ENCODE measurements around the gene HAPLN3. TPM values are rescaled to one million over a fixed set of nuclear protein-coding genes. Genes with fewer than 3 reads are reported as not detected.
A peak's percentile ranks its signal among the peaks of the same experiment; 100 is the strongest.
"Not testable (repeated sequence)": the region's sequence is repeated elsewhere in the genome, so short reads cannot be mapped to it uniquely, and the experiment has no call there.

HAPLN3 gene, protein sequence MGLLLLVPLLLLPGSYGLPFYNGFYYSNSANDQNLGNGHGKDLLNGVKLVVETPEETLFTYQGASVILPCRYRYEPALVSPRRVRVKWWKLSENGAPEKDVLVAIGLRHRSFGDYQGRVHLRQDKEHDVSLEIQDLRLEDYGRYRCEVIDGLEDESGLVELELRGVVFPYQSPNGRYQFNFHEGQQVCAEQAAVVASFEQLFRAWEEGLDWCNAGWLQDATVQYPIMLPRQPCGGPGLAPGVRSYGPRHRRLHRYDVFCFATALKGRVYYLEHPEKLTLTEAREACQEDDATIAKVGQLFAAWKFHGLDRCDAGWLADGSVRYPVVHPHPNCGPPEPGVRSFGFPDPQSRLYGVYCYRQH
- 4.4 TPM for total RNA-seq

DNA sequence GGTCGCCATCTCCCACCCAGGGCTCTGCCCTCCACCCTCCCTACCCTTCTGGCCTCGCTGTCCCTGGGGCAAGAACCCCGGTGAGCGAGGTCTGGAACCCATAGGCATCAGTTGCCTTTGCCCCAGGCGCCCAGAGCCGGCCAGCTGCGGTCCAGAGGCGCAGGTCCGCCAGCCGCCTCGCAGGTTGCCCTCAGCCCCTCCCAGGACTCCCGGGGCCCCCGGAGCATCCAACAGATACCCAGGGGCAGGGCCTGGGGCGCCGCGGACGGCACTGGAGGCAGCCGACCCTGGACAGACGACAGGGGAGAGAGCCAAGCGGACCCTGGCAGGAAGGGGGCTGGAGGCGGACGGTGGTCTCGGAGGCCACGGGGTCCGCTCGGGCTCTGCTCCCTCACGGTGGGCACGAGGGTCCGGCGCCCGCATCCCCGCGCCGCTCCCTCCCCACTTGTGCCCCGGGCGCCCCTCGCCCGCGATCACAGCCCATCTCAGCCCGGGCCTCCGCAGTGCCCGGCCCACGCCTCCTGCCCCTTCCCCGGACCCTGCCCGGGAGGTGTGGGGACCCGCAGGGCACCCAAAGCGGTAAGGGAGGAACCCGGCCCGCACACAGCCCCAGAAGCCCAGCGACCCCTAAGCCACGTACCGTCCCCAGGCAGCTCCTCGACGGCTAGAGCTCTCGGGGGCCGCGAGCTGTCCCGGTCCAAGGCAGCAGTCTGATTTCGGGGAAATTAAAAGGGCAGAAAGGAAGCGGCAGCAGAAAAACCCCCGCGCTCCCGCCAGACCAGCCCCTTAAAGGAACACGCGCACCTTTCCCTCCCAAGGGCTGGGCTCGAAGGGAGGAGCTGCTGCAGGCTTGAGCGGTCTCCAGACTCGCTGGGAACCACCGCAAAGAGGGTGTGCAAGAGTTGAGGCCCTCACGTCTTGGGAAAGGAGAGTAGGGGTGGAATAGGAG lies at the start of gene HAPLN3:
HAPLN3 (minus strand) TSS at position 726 of the 949 bp plus-strand sequence. CDS start 8,246 bp downstream, outside the sequence.
- DNase-seq = no peak

DNA sequence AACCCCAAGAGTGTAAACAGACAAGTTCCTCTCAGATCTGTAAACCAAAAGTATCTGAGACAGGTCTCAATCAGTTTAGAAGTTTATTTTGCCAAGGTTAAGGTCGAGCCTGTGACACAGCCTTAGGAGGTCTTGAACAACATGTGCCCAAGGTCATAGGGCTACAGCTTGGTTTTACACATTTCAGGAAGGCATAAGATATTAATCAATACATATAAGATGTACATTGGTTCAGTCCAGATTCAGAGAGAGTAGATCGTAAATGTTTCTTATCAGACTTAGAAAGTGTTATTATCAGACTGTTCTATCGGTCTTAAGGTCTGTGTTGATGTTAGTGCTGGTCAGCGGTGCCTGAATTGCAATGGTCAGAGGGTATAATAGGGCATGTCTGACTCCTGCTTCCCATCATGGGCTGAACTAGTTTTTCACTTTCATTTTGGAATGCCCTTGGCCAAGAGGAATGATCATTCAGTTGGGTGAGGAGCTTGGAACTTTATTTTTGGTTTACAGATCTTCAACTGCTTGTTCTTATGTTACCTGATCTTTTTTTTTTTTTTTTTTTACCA lies 44.8 kb upstream of the HAPLN3 start:
- DNase-seq = no peak

DNA sequence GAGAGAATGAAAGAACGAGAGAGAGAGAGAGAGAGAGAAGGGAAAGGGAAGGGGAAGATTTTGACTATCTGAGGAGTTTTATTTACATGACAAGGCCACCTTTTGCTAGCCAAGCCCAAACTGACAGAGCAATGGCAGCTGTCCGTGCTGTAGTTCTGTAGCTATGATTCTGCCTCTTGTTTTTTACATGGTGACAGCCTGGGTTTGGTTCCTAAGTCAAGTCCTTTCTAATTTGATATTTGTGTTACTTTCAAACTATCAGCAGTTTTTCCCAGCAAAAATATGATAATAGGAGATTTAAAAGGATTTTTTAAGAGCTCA lies 44.1 kb upstream of the HAPLN3 start:
- DNase-seq = no peak

DNA sequence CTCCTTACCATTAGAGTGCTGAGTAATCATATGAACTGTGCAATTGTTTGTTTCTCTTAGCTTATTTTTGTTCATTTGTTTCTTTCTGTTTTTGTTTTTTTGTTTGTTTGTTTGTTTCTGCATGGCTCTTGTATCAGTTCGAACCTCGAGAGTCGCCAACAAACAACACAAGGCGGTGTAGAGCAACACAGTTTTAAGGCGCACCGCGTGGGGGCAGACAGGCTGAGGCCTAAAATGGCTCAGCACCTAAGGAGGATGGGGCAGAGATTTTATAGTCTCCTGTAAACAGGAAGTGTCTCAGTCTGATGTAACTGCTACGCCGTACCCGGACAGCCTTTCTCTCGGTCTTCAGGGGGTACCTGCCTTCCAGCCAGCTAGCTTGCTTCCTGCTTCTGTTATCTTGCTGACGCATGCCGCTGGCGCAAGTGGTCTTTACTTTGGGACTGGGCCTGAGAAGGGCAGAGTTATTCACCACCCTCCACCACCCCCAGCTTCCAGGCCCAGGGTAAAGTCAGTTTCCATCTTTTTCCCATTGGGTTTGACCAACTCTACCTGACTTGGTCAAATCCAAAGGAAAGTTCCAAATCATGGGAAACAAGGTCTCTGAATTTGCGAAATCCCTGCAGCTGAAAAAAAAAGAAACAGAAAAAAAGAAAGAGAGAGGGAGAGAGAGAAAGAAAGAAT lies 43.6 kb upstream of the HAPLN3 start:
- no peak for DNase-seq

DNA sequence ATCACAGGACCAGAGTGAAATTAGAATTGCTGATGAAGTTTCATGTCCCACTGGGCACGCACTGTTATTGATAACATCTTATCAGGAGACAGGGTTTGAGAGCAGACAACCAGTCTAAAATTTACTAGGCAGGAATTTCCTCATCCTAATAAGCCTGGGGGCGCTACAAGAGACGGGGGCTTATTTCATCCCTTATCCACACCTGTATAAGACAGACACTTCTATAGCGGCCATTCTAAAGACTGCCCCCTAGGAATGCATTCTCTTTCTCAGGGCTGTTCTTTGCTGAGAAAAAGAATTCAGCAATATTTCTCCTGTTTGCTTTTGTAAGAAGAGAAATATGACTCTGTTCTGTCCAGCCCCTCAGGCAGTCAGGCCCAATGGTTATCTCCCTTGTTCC lies 39.1 kb upstream of the HAPLN3 start:
- DNase-seq = not testable (repeated sequence)

DNA sequence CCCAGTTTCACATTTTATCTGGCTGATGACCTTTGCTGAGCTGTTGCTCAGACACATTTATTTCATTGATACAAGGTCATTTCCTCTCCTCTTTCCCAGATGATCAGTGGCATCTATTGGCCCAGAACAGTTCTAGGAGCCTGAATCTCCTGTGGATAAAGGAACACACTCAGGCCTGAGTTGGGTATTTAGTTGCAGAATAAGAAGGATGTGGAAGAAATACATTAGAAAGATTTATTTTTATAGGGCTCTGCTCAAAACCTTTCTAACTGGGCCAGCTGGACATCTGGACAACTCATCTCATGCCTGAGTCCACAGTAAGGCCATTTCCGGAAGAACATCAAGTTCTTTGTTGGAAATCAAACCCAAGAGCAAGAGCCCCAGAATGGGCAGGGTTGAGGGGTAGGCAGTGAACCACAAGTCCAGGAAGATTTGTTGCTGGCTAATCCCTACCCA lies 37.6 kb upstream of the HAPLN3 start:
- no peak for DNase-seq

DNA sequence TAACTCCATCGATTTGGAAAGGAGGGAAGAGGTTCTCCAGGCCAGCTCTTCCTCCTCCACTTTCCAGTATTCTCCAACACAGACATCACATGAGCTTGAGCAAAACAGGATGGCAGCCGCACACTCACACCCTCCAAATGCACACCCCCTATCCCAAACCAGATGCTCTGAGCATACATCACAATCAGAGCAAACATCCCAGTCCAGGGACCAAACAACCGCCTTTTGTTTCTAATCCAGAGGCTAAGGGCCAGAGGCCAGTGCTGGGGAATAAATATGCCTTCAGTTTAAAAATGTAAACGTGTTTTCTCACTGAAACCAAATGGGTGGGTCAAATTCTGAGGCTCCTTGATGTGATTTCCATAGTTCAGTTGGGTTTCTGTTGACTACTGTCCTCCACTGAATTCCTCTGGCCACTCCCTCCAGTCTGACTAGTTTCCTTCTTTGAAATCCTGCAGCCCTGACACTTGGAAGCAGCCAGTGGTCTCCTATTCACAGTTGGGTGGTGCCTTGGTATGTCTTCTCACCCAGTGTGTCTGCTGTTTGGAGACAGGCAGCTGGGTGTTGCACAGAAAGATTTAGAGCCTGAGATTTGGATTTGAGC lies 37.0 kb upstream of the HAPLN3 start:
- DNase-seq = peak; percentile 40

DNA sequence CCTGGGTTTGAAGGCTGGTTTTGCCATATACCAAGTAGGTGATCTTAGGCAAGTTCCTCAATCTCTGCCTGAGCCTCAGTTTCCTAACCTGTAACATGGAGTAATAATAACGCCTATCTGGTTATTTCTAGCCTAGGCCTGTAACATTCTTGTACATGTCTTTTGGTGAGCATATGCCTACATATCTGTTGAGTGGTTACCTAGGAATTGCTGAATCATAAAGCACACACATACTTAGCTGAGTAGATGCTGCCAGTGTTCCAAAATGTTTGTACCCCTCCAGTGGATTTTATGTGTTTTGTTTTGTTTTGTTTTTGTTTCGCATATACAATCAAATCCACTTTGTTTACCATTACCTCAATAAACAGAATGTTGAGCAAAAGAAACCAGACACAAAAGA lies 35.2 kb upstream of the HAPLN3 start:
- no peak for DNase-seq

DNA sequence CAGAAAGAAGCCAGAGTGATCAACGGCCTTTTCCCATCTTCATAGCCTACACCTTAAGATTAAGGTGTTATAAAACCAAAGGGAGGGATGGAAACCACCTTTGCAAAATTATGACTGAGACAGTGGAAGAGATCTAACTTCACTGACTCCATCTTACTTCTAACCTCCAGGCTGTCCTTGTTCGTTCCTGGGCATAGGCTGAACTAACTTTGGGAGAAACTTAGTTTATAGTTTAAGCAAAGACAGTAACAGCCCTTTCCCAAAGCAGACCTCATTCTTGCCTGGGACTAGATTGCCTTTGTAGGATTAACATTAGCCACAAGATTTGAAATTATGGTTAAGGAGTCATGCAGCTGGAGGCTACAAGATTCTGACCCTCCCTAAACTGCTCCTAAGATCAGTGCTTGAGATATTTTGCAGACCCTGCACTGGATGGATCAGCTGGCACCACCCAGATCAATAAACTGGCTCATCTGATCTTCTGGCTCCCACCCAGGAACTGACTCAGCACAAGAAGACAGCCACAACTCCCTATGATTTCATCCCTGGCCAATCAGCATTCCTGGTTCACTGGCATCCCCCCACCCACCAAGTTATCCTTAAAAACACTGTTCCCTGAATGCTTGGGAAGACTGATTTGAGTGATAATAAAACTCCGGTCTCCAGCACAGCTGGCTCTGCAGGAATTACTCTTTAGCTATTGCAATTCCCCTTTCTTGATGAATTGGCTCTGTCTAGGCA lies 34.2 kb upstream of the HAPLN3 start:
- not testable (repeated sequence) for DNase-seq

DNA sequence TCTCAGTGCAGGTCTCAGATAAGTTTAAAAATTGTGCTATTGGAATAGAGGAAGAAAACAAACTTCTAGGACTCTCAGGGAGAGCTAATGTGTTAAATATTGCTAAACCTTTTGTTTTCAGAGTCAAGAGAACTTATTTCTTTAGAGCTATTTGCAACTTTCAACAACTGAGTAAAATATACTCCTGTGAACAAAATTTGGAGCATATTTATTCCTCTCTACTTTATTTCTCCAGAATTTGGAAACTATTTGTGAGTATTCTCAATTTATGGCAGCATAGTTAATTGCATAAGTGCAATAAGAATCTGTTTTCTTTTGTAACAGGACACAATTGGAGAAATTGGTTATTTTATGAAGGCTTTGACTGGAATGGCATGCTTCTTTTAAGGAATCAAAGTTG lies 32.8 kb upstream of the HAPLN3 start:
- DNase-seq = not testable (repeated sequence)

DNA sequence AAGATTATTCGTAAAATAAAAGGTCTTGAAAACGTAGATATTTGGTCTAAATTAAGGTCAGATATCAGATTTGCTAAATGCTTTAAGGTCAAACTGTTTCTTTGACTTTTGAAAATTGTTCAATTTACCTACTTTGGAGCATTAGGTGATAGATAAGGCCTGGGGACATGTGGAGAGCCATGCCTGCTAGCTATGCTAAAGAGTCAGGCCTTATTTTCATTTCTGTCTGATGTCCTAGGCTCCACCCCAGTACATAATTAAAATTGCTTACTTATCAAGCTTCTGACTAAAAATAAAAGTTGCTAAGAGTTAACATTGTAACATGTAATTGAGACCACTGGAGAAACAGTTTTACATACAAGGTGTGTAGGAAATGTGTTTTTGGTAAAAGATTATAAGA lies 30.3 kb upstream of the HAPLN3 start:
- not testable (repeated sequence) for DNase-seq

DNA sequence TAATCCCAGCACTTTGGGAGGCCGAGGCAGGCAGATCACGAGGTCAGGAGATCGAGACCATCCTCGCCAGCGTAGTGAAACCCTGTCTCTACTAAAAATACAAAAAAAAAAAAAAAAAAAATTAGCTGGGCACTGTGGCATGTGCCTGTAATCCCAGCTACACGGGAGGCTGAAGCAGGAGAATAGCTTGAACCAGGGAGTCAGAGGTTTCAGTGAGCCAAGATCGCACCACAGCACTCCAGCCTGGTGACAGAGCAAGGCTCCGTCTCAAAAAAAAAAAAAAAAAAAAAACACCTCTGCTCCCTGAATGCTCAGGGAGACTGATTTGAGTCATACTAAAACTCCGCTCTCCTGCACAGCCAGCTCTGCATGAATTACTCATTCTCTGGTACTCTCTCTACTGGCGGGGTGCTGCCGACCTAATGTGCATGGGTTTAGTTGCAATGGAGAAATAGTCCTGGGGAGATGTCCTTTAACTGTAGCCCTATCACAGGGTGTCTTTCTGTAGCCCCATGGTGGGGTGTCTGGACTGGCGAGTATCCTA lies 25.6 kb upstream of the HAPLN3 start:
- DNase-seq = not testable (repeated sequence)

DNA sequence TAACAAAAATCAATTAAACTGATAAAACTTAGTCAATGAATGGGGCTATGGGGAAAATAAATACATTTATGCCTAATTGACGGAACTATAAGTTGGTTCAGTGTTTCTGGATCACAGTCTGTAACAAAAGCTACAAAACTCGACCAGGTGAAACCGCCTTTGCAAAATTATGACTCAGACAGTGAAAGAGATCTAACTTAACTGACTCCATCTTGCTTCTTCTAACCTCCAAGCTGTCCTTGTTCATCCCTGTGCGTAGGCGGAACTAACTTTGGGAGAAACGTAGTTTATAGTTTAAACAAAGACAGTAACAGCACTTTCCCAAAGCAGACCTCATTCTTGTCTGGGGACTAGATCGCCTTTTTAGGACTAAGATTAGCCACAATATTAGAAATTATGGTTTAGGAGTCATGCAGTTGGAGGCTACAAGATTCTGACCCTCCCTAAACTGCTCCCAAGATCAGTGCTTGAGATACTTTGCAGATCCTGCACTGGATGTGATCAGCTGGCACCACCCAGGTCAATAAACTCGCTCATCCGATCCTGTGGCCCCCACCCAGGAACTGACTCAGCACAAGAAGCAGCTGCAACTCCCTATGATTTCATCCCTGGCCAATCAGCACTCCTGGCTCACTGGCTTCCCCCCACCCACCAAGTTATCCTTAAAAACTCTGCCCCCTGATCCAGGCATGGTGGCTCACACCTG lies 25.0 kb upstream of the HAPLN3 start:
- DNase-seq = no peak

DNA sequence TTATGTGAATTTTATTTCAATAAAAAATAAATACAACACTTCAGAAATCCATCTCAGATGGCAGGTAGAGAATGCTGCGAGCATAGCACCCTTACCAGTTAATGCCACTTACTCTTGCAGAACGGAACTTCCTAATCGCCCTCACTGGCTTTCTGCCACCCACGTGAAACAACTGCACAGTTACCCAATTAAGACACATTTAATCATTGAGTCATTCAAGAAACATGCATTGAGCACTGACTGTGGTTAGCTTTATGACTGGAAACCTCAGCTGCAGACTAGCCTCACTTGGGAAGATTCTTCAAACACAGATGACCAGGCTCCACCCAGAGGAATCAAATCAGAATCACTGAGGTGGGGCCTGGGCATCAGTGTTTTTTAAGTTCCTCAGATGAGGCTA lies 23.4 kb upstream of the HAPLN3 start:
- DNase-seq = no peak

DNA sequence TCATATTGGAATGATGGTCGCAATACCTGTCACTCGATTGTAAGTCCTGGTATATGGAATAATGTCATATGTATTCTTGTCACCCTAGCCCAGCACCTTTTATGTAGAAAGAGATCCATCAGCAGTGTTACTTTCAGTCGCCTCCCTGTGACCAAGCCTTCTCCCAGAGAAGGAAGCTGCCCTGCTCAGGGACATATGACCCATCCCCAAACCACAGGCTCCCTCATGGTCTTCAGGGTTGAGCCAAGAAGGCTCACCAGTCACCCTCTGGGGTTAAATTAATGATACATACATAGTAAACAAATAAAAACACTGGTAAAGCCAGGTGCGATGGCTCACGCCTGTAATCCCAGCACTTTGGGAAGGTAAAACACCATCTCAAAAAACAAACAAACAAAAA lies 22.4 kb upstream of the HAPLN3 start:
- DNase-seq = no peak

DNA sequence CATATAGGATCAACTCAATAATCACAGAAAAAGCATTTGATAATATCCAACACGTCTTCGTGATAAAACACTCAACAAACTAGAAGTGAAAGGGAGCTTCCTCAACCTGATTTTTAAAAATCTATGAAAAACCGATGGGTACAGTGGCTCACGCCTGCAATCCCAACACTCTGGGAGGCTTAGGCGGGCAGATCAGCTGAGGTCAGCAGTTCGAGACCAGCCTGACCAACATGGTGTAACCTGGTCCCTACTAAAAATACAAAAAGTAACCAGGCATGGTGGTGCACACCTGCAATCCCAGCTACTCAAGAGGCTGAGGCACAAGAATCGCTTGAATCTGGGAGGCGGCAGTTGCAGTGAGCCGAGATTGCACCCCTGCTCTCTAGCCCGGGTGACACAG lies 20.0 kb upstream of the HAPLN3 start:
- DNase-seq = no peak

DNA sequence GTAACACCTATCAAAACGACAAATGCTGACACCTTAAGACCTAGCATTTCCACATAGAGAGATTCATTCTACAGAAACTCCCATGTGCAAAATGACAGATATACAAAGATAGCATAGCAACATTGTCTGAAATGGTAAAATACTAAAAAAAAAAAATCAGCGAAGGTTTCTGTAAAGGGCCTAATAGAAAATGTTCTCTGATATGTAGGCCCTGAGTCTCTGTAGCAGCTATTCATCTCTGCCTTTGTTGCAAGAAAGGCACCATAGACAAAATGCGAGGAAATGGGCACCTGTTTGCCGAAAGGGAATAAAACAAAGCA lies 18.5 kb upstream of the HAPLN3 start:
- no peak for DNase-seq

DNA sequence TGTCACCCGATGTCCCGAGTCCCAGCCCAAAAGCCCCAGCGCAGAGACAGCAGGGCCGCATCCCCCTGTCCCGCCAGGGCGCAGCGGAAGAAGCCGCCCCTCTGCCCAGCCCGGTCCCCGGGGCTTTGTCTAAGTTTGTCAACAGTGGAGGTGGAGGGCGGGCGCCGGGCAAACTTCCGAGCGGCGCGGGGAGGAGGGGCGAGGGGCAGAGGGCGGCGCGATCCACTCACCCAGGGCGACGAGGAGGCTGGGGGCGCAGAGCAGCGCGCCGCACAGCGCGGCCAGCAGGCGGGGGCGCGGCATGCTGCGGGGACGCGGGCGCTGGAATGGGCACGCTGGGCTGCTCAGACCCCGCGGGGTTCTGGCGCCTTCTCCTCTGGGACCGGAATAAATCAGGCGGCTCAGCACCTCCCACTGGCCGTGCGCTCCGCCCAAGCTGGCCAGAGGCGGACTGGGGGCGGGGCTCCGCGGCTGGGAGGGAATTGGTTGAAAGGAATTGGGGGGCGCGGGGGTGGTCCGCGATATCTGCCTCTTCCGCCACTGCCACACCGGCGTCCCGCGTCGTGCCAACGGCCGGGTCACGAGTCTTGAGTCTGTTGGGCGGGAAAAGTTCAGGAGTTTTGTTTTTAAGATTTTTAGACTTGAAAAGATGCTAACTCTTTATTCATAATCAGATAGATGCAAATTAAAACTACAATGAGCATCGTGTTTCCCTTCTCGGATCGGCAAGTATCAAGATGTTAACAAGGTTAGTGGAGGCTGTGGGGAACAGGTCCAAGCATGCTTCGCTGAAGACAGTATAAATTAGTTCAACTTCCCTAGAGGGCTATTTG lies 17.9 kb upstream of the HAPLN3 start, which contains the start of gene MFGE8:
MFGE8 (minus strand) TSS at position 363 of the 833 bp plus-strand sequence; CDS start at position 303, 60 bp downstream.
- peak; percentile 68 for DNase-seq

DNA sequence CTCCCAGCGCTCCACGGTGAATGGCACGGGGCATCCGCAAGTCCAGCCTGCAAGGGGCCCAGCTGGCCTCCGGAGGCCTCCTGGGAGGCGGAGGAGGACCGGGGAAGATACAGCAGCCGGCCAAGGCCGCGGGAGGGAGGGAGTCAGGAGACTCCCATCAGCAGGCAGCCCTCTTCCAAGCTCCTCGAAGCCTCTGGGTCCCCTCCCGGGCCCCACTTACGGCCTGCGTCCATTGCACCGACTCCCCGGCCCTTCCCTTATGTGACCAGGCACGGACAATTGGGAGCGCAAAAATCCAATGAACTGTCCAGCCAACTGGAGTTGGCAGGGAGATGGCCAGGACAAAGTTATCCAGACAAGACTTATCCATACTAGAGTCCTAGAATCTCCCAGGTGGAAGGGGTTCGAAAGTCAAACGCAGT lies 17.2 kb upstream of the HAPLN3 start:
- no peak for DNase-seq
